Stomach (tissue), 9 donors: ENCODE measurements around the gene OR10G3. TPM values are rescaled to one million over a fixed set of nuclear protein-coding genes. Genes with fewer than 3 reads are reported as not detected.
"Not testable (repeated sequence)": the region's sequence is repeated elsewhere in the genome, so short reads cannot be mapped to it uniquely, and the experiment has no call there.

Experiments used
- DNase-seq, 2 donors: peaks; one replicate each; pipeline versions ENCODE4 v3.0.0 to v3.0.0-alpha.2; 2013 to 2019
- H3K27ac ChIP-seq, 5 donors: fragments of 200-600 bp in 4 of 5; sonication (generic) in 4 of 5; one replicate each; pipeline ENCODE4 v1.5.1; 2013 to 2019; ENCODE audit warnings: mild to moderate bottlenecking in 1 of 5, moderate library complexity in 1 of 5
- H3K27me3 ChIP-seq, 3 donors: fragments of 200-600 bp; sonication (generic); one replicate each; pipeline ENCODE4 v1.5.1; 2017 to 2019; ENCODE audit warnings: mixed run types in 1 of 3
- H3K36me3 ChIP-seq, 4 donors: fragments of 200-600 bp; sonication (generic); 1 replicate in 3 of 4; 2 replicates in 1 of 4; pipeline ENCODE4 v1.5.1; 2016 to 2019
- H3K4me1 ChIP-seq, 4 donors: fragments of 200-600 bp; sonication (generic); one replicate each; pipeline ENCODE4 v1.5.1; 2016 to 2019
- H3K4me3 ChIP-seq, 4 donors: fragments of 200-600 bp; sonication (generic) in 3 of 4; one replicate each; pipeline ENCODE4 v1.5.1; 2016 to 2019; ENCODE audit warnings: mild to moderate bottlenecking in 1 of 4
- H3K9me3 ChIP-seq, 4 donors: fragments of 200-600 bp; sonication (generic); one replicate each; pipeline ENCODE4 v1.5.1; 2016 to 2019
- CTCF ChIP-seq, 7 experiments: fragments of 450-650 bp in 4 of 7; fragments of 200-600 bp in 3 of 7; sonication (generic) in 3 of 7; IDR thresholded peaks; one replicate each; pipeline ENCODE4 v1.5.1; 2016 to 2019; ENCODE audit warnings: antibody characterized with exemption in 7 of 7, control low read depth in 2 of 7, mild to moderate bottlenecking in 1 of 7
- EP300 ChIP-seq: sonication (generic); formaldehyde crosslinking; IDR thresholded peaks from one replicate; pipeline ENCODE4 v1.6.1; 2017; ENCODE audit warnings: antibody characterized with exemption
- POLR2A ChIP-seq, 4 donors: fragments of 450-650 bp; IDR thresholded peaks; one replicate each; pipeline ENCODE4 v1.6.1; 2016; ENCODE audit warnings: antibody characterized with exemption in 4 of 4, control low read depth in 2 of 4, mild to moderate bottlenecking in 1 of 4, moderate library complexity in 1 of 4
- POLR2AphosphoS5 ChIP-seq, 3 donors: sonication (generic); formaldehyde crosslinking; IDR thresholded peaks; one replicate each; pipeline ENCODE4 v1.6.1; 2016; ENCODE audit warnings: antibody characterized with exemption in 3 of 3
- WGBS, 5 donors: extraction: QIAGEN DNeasy Blood & Tissue Kit in 3 of 5; methylation state at CpG; one replicate each; pipeline versions ENCODE4 v1.1.5 to v1.1.7; 2013 to 2018; 5-methylcytosine and 5-hydroxymethylcytosine counted together
- intact Hi-C: fragments of 100-400 bp; cut with DNase I; formaldehyde crosslinking; loops from one replicate; pipeline ENCODE4 v1.15.1; 2023; ENCODE audit warnings: low total_unique reads
- polyA plus RNA-seq, 3 donors: library from polyadenylated mRNA; stranded (reverse); fragments of 200-250 nt; gene quantifications; one replicate each; pipeline ENCODE4 v1.2.3, GENCODE V29; 2013
- total RNA-seq, 5 donors: library from RNA; depleted of rRNA; stranded (reverse); fragments of >200 nt; gene quantifications; one replicate each; pipeline versions ENCODE4 v1.1.0 to v1.2.3, GENCODE V29; 2014 to 2016
- donor health status: healthy with polysubstance abuse.
- donor health status: Bipolar disorder and iron deficiency.
- donor health status: healthy.

Gene OR10G3
- total and polyA plus RNA-seq, 8 donors = not detected

GRCh38 chr14:21612324-21612723 is 32.4 kb upstream of the OR10G3 start:
- H3K27ac ChIP-seq = no peak overlapping the region
- 73 to 85% (median 81%) methylated on average over 6 of the region's 6 CpGs for WGBS, 5 donors
- H3K9me3 ChIP-seq = no peaks in the 10 kb centered on the region
- no peak for DNase-seq
- intact Hi-C loops = no loop called here
- no peak for TF ChIP-seq POLR2A (IDR thresholded peaks at IDR 0.05)
- no peak for TF ChIP-seq POLR2AphosphoS5 (IDR thresholded peaks at IDR 0.05)
- TF ChIP-seq EP300 = no peak
- no peak for TF ChIP-seq CTCF (IDR thresholded peaks at IDR 0.05)
- no peaks in the 10 kb centered on the region for H3K4me1 ChIP-seq
- no peaks in the 10 kb centered on the region for H3K27me3 ChIP-seq
- no peak overlapping the region for H3K4me3 ChIP-seq
- no peaks in the 10 kb centered on the region for H3K36me3 ChIP-seq

- H3K27ac ChIP-seq, H3K4me3 ChIP-seq, H3K9me3 ChIP-seq, H3K4me1 ChIP-seq, H3K36me3 ChIP-seq, H3K27me3 ChIP-seq, intact Hi-C loops, DNase-seq: not testable (repeated sequence)
- WGBS, 5 donors = 71 to 94% (median 89%) methylated on average over 2 to 8 of the region's 8 CpGs
These were observed 22.3 kb upstream of the OR10G3 start for GRCh38 chr14:21602181-21602580.

DNA sequence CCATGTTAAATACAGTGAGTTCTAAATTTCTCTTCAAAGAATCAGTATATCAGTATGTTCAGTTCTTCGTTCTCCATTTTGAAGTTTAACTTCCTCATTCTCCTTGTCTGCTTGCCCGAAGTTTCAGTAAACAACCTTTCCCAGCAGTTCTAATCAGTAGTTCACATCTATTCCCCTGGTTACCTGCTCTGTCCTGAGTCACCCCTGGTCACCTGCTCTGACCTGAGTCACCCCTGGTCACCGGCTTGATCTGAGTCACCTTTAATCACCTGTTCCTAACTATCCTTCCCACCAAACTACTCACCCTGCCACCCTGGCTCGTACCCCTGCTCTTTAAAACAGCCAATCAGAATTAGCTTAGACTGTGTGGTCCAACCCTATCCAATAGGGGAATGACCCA is 9.4 kb upstream of the OR10G3 start:
- TF ChIP-seq POLR2A (IDR thresholded peaks at IDR 0.05) = no peak
- no peak for TF ChIP-seq POLR2AphosphoS5 (IDR thresholded peaks at IDR 0.05)
- TF ChIP-seq EP300 = no peak
- no peak for TF ChIP-seq CTCF (IDR thresholded peaks at IDR 0.05)
- WGBS, 5 donors = 64 to 75% (median 69%) methylated on average over 4 of the region's 4 CpGs

DNA sequence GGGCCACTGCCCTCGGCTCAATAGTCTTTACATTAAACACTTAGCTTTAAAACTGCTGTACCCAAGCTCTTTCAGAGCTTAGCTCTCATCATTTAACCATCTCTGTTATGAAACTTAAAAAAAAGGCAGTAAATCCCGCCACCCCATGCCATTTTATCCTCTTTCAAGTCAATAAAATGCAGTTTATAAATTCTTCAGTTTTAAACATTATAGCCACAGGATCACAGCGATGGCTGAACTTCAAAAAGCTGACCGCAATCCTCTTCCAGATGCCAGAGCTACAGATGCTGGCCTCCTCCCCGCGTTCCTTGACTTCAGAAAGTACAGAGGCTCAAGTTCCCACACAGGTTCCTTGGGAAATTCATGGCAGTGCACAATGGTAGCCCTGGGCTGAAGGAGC is 4.2 kb downstream of the OR10G3 start:
- TF ChIP-seq CTCF (IDR thresholded peaks at IDR 0.05) = no peak
- TF ChIP-seq POLR2AphosphoS5 (IDR thresholded peaks at IDR 0.05) = no peak
- TF ChIP-seq POLR2A (IDR thresholded peaks at IDR 0.05) = no peak
- no peak for TF ChIP-seq EP300
- 67 to 90% (median 85%) methylated on average over 6 of the region's 6 CpGs for WGBS, 5 donors

More for the DNA sequence above, 9.4 kb upstream of the OR10G3 start:
- peaks cover 0 to 7% (median 0%) of the 10 kb centered on the region in 3 donors for H3K27me3 ChIP-seq
- intact Hi-C loops = no loop called here
- no peak overlapping the region for H3K27ac ChIP-seq
- no peak overlapping the region for H3K4me3 ChIP-seq
- no peaks in the 10 kb centered on the region for H3K4me1 ChIP-seq
- H3K36me3 ChIP-seq = no peaks in the 10 kb centered on the region
- H3K9me3 ChIP-seq = peaks cover 6 to 27% (median 21%) of the 10 kb centered on the region in 4 donors
- DNase-seq = no peak

GRCh38 chr14:21572604-21573003 is 7.3 kb downstream of the OR10G3 start:
- intact Hi-C loops = no loop called here

More for the DNA sequence above, 4.2 kb downstream of the OR10G3 start:
- intact Hi-C loops = no loop called here
- Histone ChIP-seq H3K9me3 (peaks cover 0 to 10% (median 4%) of the 10 kb centered on the region in 4 donors), H3K36me3 (no peaks in the 10 kb centered on the region), H3K4me1 (no peaks in the 10 kb centered on the region), H3K27ac (no peak overlapping the region), H3K27me3 (peaks cover 0 to 8% (median 0%) of the 10 kb centered on the region in 3 donors), H3K4me3 (no peak overlapping the region)
- no peak for DNase-seq

More at GRCh38 chr14:21572604-21573003, 7.3 kb downstream of the OR10G3 start:
- no peak overlapping the region for H3K4me3 ChIP-seq
- H3K27ac ChIP-seq = no peak overlapping the region
- TF ChIP-seq POLR2A (IDR thresholded peaks at IDR 0.05) = no peak
- H3K27me3 ChIP-seq = peaks cover 0 to 17% (median 0%) of the 10 kb centered on the region in 3 donors
- H3K9me3 ChIP-seq = peaks cover 0 to 10% (median 4%) of the 10 kb centered on the region in 4 donors
- DNase-seq = no peak
- H3K4me1 ChIP-seq = no peaks in the 10 kb centered on the region
- no peaks in the 10 kb centered on the region for H3K36me3 ChIP-seq
